HG02970 (cell line): ENCODE results near the gene ABLIM1.

Experiments used
- ATAC-seq: cut with Tn5 transposase; IDR thresholded peaks from one replicate; pipeline ENCODE4 v1.9.1; 2021; ENCODE audit warnings: mild to moderate bottlenecking, moderate library complexity, moderate number of reproducible peaks; ENCODE audit not compliant: unreplicated experiment, low FRiP score

The ABLIM1 gene

GRCh38 chr10:114624951-114625780, 32.9 kb downstream of the ABLIM1 start:
- no peak for ATAC-seq

GRCh38 chr10:114624422-114624821, 33.7 kb downstream of the ABLIM1 start:
- no peak for ATAC-seq

- ATAC-seq, result no peak
Measured at GRCh38 chr10:114623661-114624294, 34.3 kb downstream of the ABLIM1 start.

- no peak for ATAC-seq
Measured at GRCh38 chr10:114623155-114623554, 34.9 kb downstream of the ABLIM1 start.

GRCh38 chr10:114618722-114619121, 39.4 kb downstream of the ABLIM1 start:
- no peak for ATAC-seq

GRCh38 chr10:114616516-114616915, 41.6 kb downstream of the ABLIM1 start:
- no peak for ATAC-seq

GRCh38 chr10:114616103-114616502, 42.0 kb downstream of the ABLIM1 start:
- no peak for ATAC-seq

GRCh38 chr10:114615600-114616007, 42.5 kb downstream of the ABLIM1 start:
- ATAC-seq, result peak; percentile 85

GRCh38 chr10:114613237-114613979, 44.7 kb downstream of the ABLIM1 start:
- ATAC-seq, result no peak

GRCh38 chr10:114611617-114612016, 46.5 kb downstream of the ABLIM1 start:
- no peak for ATAC-seq

- no peak for ATAC-seq
Measured at GRCh38 chr10:114609518-114610426, 48.3 kb downstream of the ABLIM1 start.

GRCh38 chr10:114607358-114607998, 50.6 kb downstream of the ABLIM1 start:
- ATAC-seq, result no peak

- no peak for ATAC-seq
Measured at GRCh38 chr10:114605155-114605797, 52.8 kb downstream of the ABLIM1 start.

GRCh38 chr10:114604357-114605130, 53.5 kb downstream of the ABLIM1 start:
- ATAC-seq, result no peak

GRCh38 chr10:114603948-114604347, 54.1 kb downstream of the ABLIM1 start:
- no peak for ATAC-seq

GRCh38 chr10:114603303-114603702, 54.8 kb downstream of the ABLIM1 start:
- no peak for ATAC-seq

- ATAC-seq, result no peak
Measured at GRCh38 chr10:114600057-114600456, 58.0 kb downstream of the ABLIM1 start.

GRCh38 chr10:114596793-114597192, 61.3 kb downstream of the ABLIM1 start:
- no peak for ATAC-seq
